HG02852 (cell line): Measurements from ENCODE around the gene IFITM1.
A peak's percentile ranks its signal among the peaks of the same experiment; 100 is the strongest.
"Not testable (repeated sequence)": the region's sequence is repeated elsewhere in the genome, so short reads cannot be mapped to it uniquely, and the experiment has no call there.

Source experiments
- ATAC-seq: cut with Tn5 transposase; IDR thresholded peaks from one replicate; pipeline ENCODE4 v1.9.1; 2021; ENCODE audit warnings: mild to moderate bottlenecking, moderate library complexity; ENCODE audit not compliant: unreplicated experiment

IFITM1 gene

GRCh38 chr11:325796-326591, 12.2 kb downstream of the IFITM1 start:
- ATAC-seq = no peak

- ATAC-seq = no peak
Observed at GRCh38 chr11:326592-326841, 12.7 kb downstream of the IFITM1 start.

DNA sequence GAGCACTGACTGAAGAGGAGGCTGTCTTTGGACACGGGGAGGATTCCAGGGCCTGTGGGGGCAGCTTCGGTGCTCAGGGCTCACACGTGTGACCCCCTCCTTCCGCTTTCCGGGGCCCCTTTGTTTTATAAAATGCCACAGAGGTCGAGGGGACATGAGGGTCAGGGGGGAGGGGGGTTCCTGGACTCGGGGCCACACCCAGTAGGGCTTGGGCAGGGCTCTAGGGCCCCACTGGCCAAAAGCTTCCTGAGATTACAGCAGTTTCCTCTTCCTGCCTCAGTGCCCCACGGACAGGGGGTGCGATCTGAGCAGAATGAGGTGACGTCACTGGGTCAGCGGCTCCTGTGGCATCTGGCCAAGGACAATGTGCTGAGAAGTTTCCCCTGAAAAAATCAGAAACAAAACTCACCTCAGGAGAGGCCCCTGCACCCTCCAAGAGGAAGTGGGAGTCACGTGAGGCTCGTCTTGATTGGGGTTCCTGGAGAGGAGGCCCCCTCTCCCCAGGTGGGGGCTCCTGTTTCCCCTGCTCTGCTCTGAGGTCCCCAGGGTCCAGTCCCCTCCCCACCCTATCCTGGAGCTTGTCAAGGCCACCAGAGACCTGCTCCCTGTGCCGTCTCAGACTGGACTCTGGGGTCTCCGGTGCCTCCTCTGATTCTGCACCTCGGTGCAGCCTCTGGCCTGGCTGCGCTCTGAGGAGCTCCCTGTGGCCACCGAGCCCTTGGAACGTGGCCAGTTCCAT, 13.2 kb downstream of the IFITM1 start:
- ATAC-seq = peak; percentile 73

- no peak for ATAC-seq
Observed at GRCh38 chr11:327581-327923, 13.7 kb downstream of the IFITM1 start.

DNA sequence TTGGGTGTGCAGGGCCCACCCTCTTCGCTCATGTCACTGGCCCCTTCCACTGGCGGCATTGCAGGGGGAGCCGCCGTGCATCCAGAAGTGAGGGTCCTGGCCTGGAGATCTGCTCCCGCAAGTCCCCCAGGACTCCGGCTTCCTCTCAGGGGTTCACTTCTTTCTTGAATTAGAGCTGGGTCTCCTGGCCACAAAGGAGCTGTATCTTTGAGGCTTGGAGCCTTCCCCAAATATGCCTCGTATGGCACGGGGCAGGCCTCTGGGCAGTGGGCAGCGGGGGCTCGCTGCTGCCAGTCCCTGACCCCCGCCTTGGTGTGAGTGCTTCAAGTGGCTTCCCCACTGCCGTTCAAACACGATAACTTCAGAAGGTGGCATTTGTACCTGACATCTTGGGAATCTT, 14.2 kb downstream of the IFITM1 start:
- ATAC-seq = no peak

- ATAC-seq = not testable (repeated sequence)
Observed at GRCh38 chr11:328516-329100, 14.8 kb downstream of the IFITM1 start.

DNA sequence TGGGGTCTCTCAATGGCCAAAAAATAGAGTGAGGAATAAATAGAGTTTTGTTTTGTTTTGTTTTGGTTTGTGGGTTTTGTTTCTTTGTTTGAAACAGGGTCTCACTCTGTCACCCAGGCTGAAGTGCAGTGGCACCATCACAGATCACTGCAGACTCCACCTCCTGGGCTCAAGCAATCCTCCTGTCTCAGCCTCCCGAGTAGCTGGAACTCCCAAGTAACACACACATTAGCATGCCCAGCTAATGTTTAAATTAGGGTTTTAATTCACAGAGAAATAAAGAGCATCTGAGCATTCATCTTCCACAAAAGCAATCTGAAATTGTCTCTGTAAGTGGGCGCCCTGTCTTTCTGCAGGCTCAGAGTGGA, 16.0 kb downstream of the IFITM1 start:
- ATAC-seq = no peak

DNA sequence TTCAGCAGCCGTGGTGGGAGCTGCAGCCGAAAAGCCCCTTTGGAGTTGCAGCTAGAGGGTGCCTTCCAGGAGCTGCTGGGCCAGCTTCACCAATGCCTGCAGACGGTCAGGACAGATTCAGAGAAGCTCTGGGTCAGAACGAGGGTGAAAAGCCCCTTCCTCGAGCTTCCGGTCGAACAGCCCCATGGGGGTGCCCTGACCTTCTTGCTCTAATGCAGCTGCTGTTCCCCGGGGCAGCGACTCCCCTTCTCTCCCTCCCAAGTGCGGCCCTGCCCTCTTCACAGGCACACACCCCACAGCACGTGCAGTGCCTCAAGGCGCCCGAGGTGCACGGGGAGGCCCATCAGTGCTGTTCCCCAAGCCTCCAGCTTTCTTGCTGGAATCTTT, 16.5 kb downstream of the IFITM1 start:
- no peak for ATAC-seq

GRCh38 chr11:330694-331357, 17.0 kb downstream of the IFITM1 start:
- ATAC-seq = no peak

DNA sequence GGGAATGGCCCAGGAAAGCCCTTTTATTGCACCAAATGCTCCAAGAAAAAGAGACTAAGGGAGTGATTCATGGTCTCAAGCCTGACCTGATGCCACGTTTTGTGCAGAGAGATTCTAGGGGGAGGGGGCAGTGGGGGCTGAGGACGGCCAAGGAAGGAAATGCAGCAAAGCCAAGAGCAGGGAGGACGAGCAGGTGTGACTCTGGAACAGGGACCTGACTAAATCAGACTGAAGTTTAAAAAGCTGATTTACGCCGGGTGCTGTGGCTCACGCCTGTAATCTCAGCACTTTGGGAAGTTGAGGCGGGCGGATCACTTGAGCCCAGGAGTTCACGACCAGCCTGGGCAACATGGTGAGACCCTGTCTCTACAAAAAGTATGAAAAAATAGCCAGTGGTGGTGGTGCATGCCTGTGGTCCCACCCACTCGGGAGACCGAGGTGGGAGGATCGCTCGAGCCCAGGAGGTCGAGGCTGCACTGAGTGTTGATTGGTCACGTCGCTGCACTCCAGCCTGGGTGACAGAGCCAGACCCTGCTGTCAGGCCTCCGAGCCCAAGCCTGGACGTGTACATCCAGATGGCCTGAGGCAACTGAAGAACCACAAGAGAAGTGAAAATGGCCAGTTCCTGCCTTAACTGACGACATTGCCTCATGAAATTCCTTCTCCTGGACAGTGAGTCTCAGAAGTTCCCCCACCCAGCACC, 17.7 kb downstream of the IFITM1 start:
- no peak for ATAC-seq

DNA sequence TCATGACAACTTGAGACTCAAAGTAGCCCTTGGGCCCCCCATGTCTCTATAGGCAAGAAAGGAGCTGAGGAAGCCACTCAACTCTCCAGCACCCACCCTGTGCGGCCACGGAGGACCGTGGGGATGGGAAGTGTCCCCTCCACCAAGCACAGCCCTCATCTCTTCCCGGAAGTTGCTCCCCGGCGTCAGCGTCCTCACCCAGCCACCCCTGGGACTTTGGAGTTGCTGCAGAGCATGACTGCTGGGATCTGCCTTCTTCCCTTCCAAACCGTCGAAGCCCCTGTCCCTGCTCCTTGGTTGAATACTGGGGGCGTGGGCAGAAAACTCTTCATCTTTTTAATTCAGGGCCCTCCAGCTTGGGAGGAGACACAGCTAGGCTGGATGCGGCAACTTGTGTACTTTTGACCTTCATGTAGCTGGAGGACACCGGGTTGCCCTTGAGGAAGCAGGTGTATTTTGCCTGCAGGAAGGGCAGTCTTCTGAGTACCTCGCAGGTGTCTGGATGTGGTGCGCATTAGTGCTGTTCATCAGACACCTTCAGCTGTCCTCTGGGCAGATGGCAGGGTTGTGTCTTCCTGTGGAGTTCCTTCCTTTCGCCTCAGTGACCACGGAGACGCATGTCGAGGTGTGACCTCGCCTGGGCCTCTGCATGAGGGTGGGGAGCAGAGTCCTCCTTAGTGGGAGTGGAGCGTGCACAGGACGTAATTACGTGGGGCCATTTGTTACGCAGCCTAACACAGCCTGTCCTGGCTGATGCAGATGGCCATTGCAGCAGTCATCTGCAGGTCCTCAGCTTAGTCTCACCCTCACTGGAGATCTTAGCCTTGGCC, 19.0 kb downstream of the IFITM1 start:
- ATAC-seq = no peak

DNA sequence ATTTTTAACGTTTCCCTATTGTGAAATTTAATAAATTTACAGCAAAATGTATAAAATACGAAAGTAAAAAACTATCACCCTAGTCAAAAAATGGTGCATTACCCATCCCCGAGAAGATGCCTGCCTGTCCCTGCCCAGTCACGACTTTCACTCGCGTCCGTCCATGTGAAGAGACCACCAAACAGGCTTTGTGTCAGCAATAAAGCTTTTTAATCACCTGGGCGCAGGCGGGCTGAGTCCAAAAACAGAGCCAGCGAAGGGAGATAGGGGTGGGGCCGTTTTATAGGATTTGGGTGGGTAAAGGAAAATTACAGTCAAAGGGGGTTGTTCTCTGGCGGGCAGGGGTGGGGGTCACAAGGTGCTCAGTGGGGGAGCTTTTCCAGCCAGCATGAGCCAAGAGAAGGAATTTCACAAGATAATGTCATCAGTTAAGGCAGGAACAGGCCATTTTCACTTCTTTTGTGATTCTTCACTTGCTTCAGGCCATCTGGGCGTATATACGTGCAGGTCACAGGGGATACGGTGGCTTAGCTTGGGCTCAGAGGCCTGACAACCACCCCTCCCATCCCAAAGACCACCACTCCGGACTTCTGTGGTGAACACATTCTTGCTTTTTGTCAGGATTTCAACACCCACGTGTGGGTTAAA, 19.9 kb downstream of the IFITM1 start:
- not testable (repeated sequence) for ATAC-seq

DNA sequence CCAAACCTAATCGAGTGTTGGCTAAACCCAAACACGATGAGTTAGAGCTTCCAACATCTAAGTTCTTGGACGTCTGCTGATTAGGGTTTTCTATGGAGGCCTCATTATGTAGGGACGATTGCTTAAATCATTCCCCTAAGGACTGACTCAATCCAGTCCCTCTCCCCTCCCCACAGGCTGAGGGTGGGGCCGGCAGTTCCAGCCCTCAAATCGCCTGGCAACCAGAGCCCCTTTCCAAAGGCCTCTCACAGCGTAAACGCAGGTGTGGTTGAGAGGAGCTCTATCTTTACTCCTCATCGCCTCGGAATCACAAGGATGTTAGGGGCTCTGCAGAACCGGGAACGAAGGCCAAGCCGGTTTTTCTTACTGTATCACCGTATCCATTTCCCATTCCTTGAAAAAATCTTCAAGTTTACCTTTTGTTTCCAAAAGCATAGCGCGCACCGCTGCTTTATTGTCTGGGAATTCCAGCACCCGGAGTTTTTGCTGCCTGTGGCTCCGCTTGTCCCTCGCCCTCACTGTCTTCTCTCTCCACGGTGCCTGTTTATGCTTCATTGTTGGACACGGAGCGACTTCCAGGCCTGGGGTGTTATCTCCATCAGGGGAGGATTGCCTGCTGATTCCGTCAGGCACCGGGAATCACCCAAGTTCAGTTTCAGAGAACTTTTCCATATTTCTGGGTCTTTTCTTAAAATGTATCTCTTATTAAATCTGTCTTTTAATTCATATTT, 20.6 kb downstream of the IFITM1 start:
- ATAC-seq = no peak

GRCh38 chr11:335779-336658, 22.2 kb downstream of the IFITM1 start:
- no peak for ATAC-seq

DNA sequence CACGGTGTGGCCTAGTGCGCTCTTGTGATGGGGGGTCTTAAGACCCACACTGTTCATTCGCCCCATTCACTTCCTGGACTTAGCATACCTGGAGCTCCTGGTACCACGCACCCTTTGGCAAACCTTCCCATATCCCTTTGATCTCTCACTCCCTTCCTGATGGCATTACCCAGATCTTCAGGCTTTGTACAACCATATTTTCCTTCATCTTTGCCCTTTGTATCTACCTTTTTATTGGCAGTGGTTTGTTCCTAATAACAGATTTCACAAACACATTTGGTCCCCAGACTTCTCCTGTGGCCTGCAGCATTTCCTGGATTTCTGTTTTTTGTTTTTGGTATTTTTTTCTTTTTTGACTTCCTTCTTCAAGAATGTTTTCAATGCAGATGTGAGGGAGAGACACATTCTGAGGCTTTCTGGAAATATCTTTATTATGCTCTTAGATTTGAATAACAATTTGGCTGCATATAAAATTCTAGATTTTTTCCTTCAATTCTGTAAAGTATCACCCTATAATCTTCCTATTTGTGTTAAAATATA, 22.9 kb downstream of the IFITM1 start:
- ATAC-seq = no peak

GRCh38 chr11:337711-338110, 23.9 kb downstream of the IFITM1 start:
- no peak for ATAC-seq

DNA sequence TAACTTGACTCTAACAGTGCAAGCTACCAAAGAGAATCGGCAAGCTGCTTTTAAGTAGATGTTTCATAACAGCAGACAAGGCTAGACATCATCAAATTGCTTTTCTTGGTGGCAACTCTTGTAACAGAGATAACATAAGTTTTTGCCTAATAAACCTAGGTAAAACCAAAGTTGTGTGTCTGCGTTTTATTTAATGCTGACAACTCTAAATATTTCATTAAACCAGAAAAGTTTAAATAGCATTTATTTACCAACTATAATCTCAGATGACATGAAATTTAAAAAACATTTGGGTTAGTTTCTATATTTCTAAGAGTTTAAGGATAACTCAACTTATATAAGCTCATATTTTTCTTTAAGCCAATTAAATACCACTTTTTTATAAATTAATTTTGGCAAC, 26.1 kb downstream of the IFITM1 start:
- no peak for ATAC-seq
